Measurements from ENCODE around the gene PLEKHA3. TPM values are rescaled to one million over a fixed set of nuclear protein-coding genes. Genes with fewer than 3 reads are reported as not detected.

The PLEKHA3 gene
- polyA plus RNA-seq, 4 donors: 29.7 to 40.3 (median 35.9) TPM

GRCh38 chr2:178478439-178479274 is 1.6 kb upstream of the PLEKHA3 start, which contains the start of gene FKBP7:
FKBP7 (minus strand) TSS chr2:178478600; CDS start chr2:178478499, 101 bp downstream.
- DNase-seq (ENCODE audit: low read depth in 4 of 4, low spot score in 3 of 4): peak; percentile 67 to 82 (median 74)

- DNase-seq (ENCODE audit: low read depth in 4 of 4, low spot score in 3 of 4): no peak
These were observed 1.0 kb upstream of the PLEKHA3 start for GRCh38 chr2:178479275-178479616.

GRCh38 chr2:178479758-178480226 is 465 bp upstream of the PLEKHA3 start:
- no peak for DNase-seq (ENCODE audit: low read depth in 4 of 4, low spot score in 3 of 4)

- no peak for DNase-seq (ENCODE audit: low read depth in 4 of 4, low spot score in 3 of 4)
These were observed 2.2 kb downstream of the PLEKHA3 start for GRCh38 chr2:178482437-178482836.

- no peak for DNase-seq (ENCODE audit: low read depth in 4 of 4, low spot score in 3 of 4)
These were observed 4.2 kb downstream of the PLEKHA3 start for GRCh38 chr2:178484245-178485041.

GRCh38 chr2:178485356-178485755 is 5.1 kb downstream of the PLEKHA3 start:
- no peak for DNase-seq (ENCODE audit: low read depth in 4 of 4, low spot score in 3 of 4)

- DNase-seq (ENCODE audit: low read depth in 4 of 4, low spot score in 3 of 4): no peak
These were observed 11.4 kb downstream of the PLEKHA3 start for GRCh38 chr2:178491612-178492011.

GRCh38 chr2:178496049-178496448 is 15.8 kb downstream of the PLEKHA3 start:
- no peak for DNase-seq (ENCODE audit: low read depth in 4 of 4, low spot score in 3 of 4)

- no peak for DNase-seq (ENCODE audit: low read depth in 4 of 4, low spot score in 3 of 4)
These were observed 17.9 kb downstream of the PLEKHA3 start for GRCh38 chr2:178498137-178498536.

GRCh38 chr2:178499640-178500039 is 19.4 kb downstream of the PLEKHA3 start:
- no peak for DNase-seq (ENCODE audit: low read depth in 4 of 4, low spot score in 3 of 4)

GRCh38 chr2:178502751-178503150 is 22.5 kb downstream of the PLEKHA3 start:
- DNase-seq (ENCODE audit: low read depth in 4 of 4, low spot score in 3 of 4): no peak

GRCh38 chr2:178506101-178506500 is 25.8 kb downstream of the PLEKHA3 start:
- DNase-seq (ENCODE audit: low read depth in 4 of 4, low spot score in 3 of 4): no peak

- no peak for DNase-seq (ENCODE audit: low read depth in 4 of 4, low spot score in 3 of 4)
These were observed 26.3 kb downstream of the PLEKHA3 start for GRCh38 chr2:178506524-178506923.

GRCh38 chr2:178506949-178507348 is 26.7 kb downstream of the PLEKHA3 start:
- no peak for DNase-seq (ENCODE audit: low read depth in 4 of 4, low spot score in 3 of 4)

- DNase-seq (ENCODE audit: low read depth in 4 of 4, low spot score in 3 of 4): no peak
These were observed 28.4 kb downstream of the PLEKHA3 start for GRCh38 chr2:178508646-178509045.

- no peak for DNase-seq (ENCODE audit: low read depth in 4 of 4, low spot score in 3 of 4)
These were observed 30.1 kb downstream of the PLEKHA3 start for GRCh38 chr2:178510384-178510783.

GRCh38 chr2:178512484-178512883 is 32.2 kb downstream of the PLEKHA3 start:
- no peak for DNase-seq (ENCODE audit: low read depth in 4 of 4, low spot score in 3 of 4)

GRCh38 chr2:178513876-178514275 is 33.6 kb downstream of the PLEKHA3 start:
- DNase-seq (ENCODE audit: low read depth in 4 of 4, low spot score in 3 of 4): no peak

GRCh38 chr2:178514664-178515063 is 34.4 kb downstream of the PLEKHA3 start:
- no peak for DNase-seq (ENCODE audit: low read depth in 4 of 4, low spot score in 3 of 4)

- DNase-seq (ENCODE audit: low read depth in 4 of 4, low spot score in 3 of 4): no peak
These were observed 37.2 kb downstream of the PLEKHA3 start for GRCh38 chr2:178517496-178517895.

- DNase-seq (ENCODE audit: low read depth in 4 of 4, low spot score in 3 of 4): no peak
These were observed 41.3 kb downstream of the PLEKHA3 start for GRCh38 chr2:178521304-178522150.

Data from right renal pelvis (tissue), 4 donors.